ENCODE results near the gene ALMS1. TPM values are rescaled to one million over a fixed set of nuclear protein-coding genes. Genes with fewer than 3 reads are reported as not detected.

The ALMS1 gene
- total and polyA plus RNA-seq, 2 of the 8 experiments (the other 6 are each of a cell fraction or from before 2014, with no cell fraction given), result 21.8 to 45.6 TPM

GRCh38 chr2:73448856-73449255 lies 63.2 kb downstream of the ALMS1 start:
- DNase-seq (ENCODE audit: low read depth in 1 of 2, low spot score in 2 of 2) (no peak), FAIRE-seq (no peak)
- H2BK5ac ChIP-seq (ENCODE audit: low read depth, low read length), result no peak overlapping the region
- no peak overlapping the region for H3K9ac ChIP-seq (replicated peaks in 1 of 4; ENCODE audit: extremely low read depth in 1 of 4, low read depth in 3 of 4, low read length in 3 of 4)
- H3K36me3 ChIP-seq (ENCODE audit: control insufficient read depth in 2 of 4, insufficient read depth in 4 of 4, low read length in 3 of 4), result peaks cover 14 to 52% (median 39%) of the 10 kb centered on the region in 4 experiments; a peak in 7 of 8 replicates
- no peak overlapping the region for H2AFZ ChIP-seq (ENCODE audit: low read length)
- H4K20me1 ChIP-seq (replicated peaks in 1 of 2; ENCODE audit: control insufficient read depth in 1 of 2, insufficient read depth in 2 of 2, low read length in 2 of 2), result no peaks in the 10 kb centered on the region
- no peaks in the 10 kb centered on the region for H3K4me1 ChIP-seq (replicated peaks in 1 of 4; ENCODE audit: control insufficient read depth in 3 of 4, insufficient read depth in 4 of 4, low read length in 3 of 4)
- H3K9me3 ChIP-seq (ENCODE audit: insufficient read depth in 2 of 2, low read depth in 1 of 2, low read length in 1 of 2), result no peaks in the 10 kb centered on the region
- H2BK120ac ChIP-seq (replicated peaks; ENCODE audit: low read depth, low read length), result no peak overlapping the region
- H2AK5ac ChIP-seq (ENCODE audit: low read depth, low read length), result no peak overlapping the region
- CTCF ChIA-PET (ENCODE audit: partially characterized antibody), result interaction anchor here (0.7 to 1.4 kb wide), 2 partner anchors 28 to 44 kb away, joined by 3 to 4 read pairs; no protein-coding TSS in a partner anchor
- H3K56ac ChIP-seq (replicated peaks; ENCODE audit: insufficient read length, low read depth, low read length), result no peak overlapping the region
- H4K91ac ChIP-seq (replicated peaks; ENCODE audit: insufficient read length, low read length), result no peak overlapping the region
- H3K27me3 ChIP-seq (replicated peaks in 1 of 4; ENCODE audit: control insufficient read depth in 3 of 4, extremely low read depth in 1 of 4, insufficient read depth in 3 of 4, low read length in 3 of 4), result no peaks in the 10 kb centered on the region
- no peak overlapping the region for H3K27ac ChIP-seq (ENCODE audit: low read depth, low read length)
- H4K8ac ChIP-seq (ENCODE audit: extremely low read depth, insufficient read depth, low read length), result no peak overlapping the region
- no peak overlapping the region for H3K23ac ChIP-seq (ENCODE audit: insufficient read length)
- H2BK20ac ChIP-seq (ENCODE audit: low read length), result no peak overlapping the region
- no peak overlapping the region for H3K14ac ChIP-seq (ENCODE audit: insufficient read length)
- no peak overlapping the region for H2BK15ac ChIP-seq (ENCODE audit: low read length)
- no peaks in the 10 kb centered on the region; the same call in 1 of the 2 replicates for H3K79me1 ChIP-seq (ENCODE audit: low read depth, low read length)
- H3K4me3 ChIP-seq (ENCODE audit: extremely low read depth in 1 of 4, insufficient read depth in 2 of 4, low read depth in 3 of 4, low read length in 4 of 4), result no peak overlapping the region
- H3K4ac ChIP-seq (replicated peaks; ENCODE audit: insufficient read length, low read depth, low read length), result no peak overlapping the region
- no peak overlapping the region for H3K4me2 ChIP-seq (ENCODE audit: insufficient read depth in 1 of 2, low read depth in 2 of 2, low read length in 2 of 2)
- H3K18ac ChIP-seq (ENCODE audit: extremely low read depth, low read length), result no peak overlapping the region
- whole genome bisulfite sequencing, 2 experiments (ENCODE audit: extremely low coverage in 1 of 2, insufficient coverage in 1 of 2, insufficient read length in 1 of 2, insufficient replicate concordance in 2 of 2, low coverage in 1 of 2, low lambda C conversion rate in 2 of 2, missing lambda C conversion rate in 1 of 2), result 97% methylated on average over 3 of the region's 3 CpGs; no CpG with 5 or more reads in 1 of the 2 experiments
- POLR2A ChIA-PET (ENCODE audit: partially characterized antibody), result no interaction called here
- H3K79me2 ChIP-seq (ENCODE audit: control insufficient read depth in 1 of 2, insufficient read depth in 2 of 2, low read length in 2 of 2), result no peaks in the 10 kb centered on the region
- no peak overlapping the region for H2BK12ac ChIP-seq (ENCODE audit: low read depth, low read length)
- H3K23me2 ChIP-seq (ENCODE audit: low read depth, low read length), result no peaks in the 10 kb centered on the region
- no peak overlapping the region for H4K5ac ChIP-seq (ENCODE audit: insufficient read length, low read depth, low read length)
